HCT116 (cell line): Measurements from ENCODE around the gene GRK2.

Experiments
- CTCF ChIP-seq, 3 experiments: fragments of 200-600 bp in 1 of 3; sonication (generic) in 1 of 3; IDR thresholded peaks in 2 of 3; conservative IDR thresholded peaks in 1 of 3; 2 replicates each; pipeline ENCODE4 v1.5.1; 2012 to 2017; ENCODE audit warnings: low read depth in 2 of 3, low read length in 2 of 3, antibody characterized with exemption in 1 of 3, borderline replicate concordance in 1 of 3, control low read depth in 1 of 3, mild to moderate bottlenecking in 1 of 3, mixed read lengths in 1 of 3, mixed run types in 1 of 3, moderate library complexity in 1 of 3; ENCODE audit not compliant: insufficient read depth in 1 of 3
- EGR1 ChIP-seq: IDR thresholded peaks from 2 replicates; pipeline ENCODE4 v1.6.1; 2012; ENCODE audit warnings: low read depth
- EZH2phosphoT487 ChIP-seq: fragments of 200-600 bp; IDR thresholded peaks from 2 replicates; pipeline ENCODE4 v1.6.1; 2018; ENCODE audit warnings: antibody characterized with exemption, borderline replicate concordance
- MAX ChIP-seq: IDR thresholded peaks from 2 replicates; pipeline ENCODE4 v1.6.1; 2012
- POLR2A ChIP-seq: IDR thresholded peaks from 2 replicates; pipeline ENCODE4 v1.7.0; 2011; ENCODE audit warnings: borderline replicate concordance; ENCODE audit not compliant: insufficient read depth, insufficient read length; ENCODE audit errors: extremely low read depth
- POLR2AphosphoS5 ChIP-seq: IDR thresholded peaks from 2 replicates; pipeline ENCODE4 v1.6.1; 2011; ENCODE audit warnings: mild to moderate bottlenecking, low read depth, low read length, moderate library complexity
- SIN3A ChIP-seq: IDR thresholded peaks from 2 replicates; pipeline ENCODE4 v1.6.1; 2012; ENCODE audit warnings: low read depth
- ZNF274 ChIP-seq: fragments of 200-500 bp; sonication (Bioruptor generic); IDR thresholded peaks from 2 replicates; pipeline ENCODE4 v1.6.1; 2014; ENCODE audit warnings: mild to moderate bottlenecking, low read depth, low read length, inconsistent platforms
- TF ChIP-seq, protein P1 (sequence below): IDR thresholded peaks from 2 replicates; pipeline ENCODE4 v1.6.1; 2012; ENCODE audit warnings: low read depth

GRCh38 chr11:67277231-67277961, 11.1 kb downstream of the GRK2 start:
- TF ChIP-seq CTCF (IDR thresholded peaks at IDR 0.05 in 2 of 3, conservative IDR thresholded peaks at IDR 0.05 in 1 of 3; ENCODE audit: borderline replicate concordance in 1 of 3, insufficient read depth in 1 of 3, low read depth in 2 of 3, low read length in 2 of 3) (no peak), POLR2A (no peak), ZNF274 (no peak), EZH2phosphoT487 (no peak), MAX (no peak), EGR1 (no peak), POLR2AphosphoS5 (no peak; the same call in 1 of the 2 replicates), SIN3A (no peak)
- TF ChIP-seq, protein P1, sequence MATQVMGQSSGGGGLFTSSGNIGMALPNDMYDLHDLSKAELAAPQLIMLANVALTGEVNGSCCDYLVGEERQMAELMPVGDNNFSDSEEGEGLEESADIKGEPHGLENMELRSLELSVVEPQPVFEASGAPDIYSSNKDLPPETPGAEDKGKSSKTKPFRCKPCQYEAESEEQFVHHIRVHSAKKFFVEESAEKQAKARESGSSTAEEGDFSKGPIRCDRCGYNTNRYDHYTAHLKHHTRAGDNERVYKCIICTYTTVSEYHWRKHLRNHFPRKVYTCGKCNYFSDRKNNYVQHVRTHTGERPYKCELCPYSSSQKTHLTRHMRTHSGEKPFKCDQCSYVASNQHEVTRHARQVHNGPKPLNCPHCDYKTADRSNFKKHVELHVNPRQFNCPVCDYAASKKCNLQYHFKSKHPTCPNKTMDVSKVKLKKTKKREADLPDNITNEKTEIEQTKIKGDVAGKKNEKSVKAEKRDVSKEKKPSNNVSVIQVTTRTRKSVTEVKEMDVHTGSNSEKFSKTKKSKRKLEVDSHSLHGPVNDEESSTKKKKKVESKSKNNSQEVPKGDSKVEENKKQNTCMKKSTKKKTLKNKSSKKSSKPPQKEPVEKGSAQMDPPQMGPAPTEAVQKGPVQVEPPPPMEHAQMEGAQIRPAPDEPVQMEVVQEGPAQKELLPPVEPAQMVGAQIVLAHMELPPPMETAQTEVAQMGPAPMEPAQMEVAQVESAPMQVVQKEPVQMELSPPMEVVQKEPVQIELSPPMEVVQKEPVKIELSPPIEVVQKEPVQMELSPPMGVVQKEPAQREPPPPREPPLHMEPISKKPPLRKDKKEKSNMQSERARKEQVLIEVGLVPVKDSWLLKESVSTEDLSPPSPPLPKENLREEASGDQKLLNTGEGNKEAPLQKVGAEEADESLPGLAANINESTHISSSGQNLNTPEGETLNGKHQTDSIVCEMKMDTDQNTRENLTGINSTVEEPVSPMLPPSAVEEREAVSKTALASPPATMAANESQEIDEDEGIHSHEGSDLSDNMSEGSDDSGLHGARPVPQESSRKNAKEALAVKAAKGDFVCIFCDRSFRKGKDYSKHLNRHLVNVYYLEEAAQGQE: no peak
